ENCODE results near the gene AGAP3. TPM values are rescaled to one million over a fixed set of nuclear protein-coding genes. Genes with fewer than 3 reads are reported as not detected.

The AGAP3 gene
- polyA plus RNA-seq, 1 donor (not counting 4 experiments of a cell fraction or from before 2014, with no cell fraction given) = 64.3 TPM

GRCh38 chr7:151083824-151084160 lies 2.5 kb upstream of the AGAP3 start:
- no peak for FAIRE-seq
- Histone ChIP-seq H3K9me1 (ENCODE audit: control insufficient read depth, extremely low read depth, insufficient read depth, low read length) (no peaks in the 10 kb centered on the region), H3K27ac (ENCODE audit: control insufficient read depth, insufficient read depth, low read length) (no peak overlapping the region), H3K4me1 (ENCODE audit: control insufficient read depth, extremely low read depth, insufficient read depth, low read length) (peaks cover 37% of the 10 kb centered on the region), H3K9ac (ENCODE audit: control insufficient read depth, extremely low read depth, insufficient read depth, low read length) (peak overlapping the region; percentile 18), H2AFZ (ENCODE audit: control insufficient read depth, low read length) (peak overlapping the region; percentile 73), H3K27me3 (ENCODE audit: control insufficient read depth, extremely low read depth, insufficient read depth, low read length) (no peaks in the 10 kb centered on the region), H3K4me3 (ENCODE audit: control insufficient read depth in 2 of 3, extremely low read depth in 1 of 3, insufficient read depth in 2 of 3, low read depth in 1 of 3, low read length in 3 of 3) (peak overlapping the region; percentile 68 to 82 (median 79)), H4K20me1 (ENCODE audit: control insufficient read depth, extremely low read depth, insufficient read depth, low read length) (no peaks in the 10 kb centered on the region), H3K4me2 (ENCODE audit: control insufficient read depth, extremely low read depth, insufficient read depth, low read depth, low read length) (peak overlapping the region; percentile 70), H3K9me3 (ENCODE audit: control insufficient read depth, low read depth, low read length) (no peaks in the 10 kb centered on the region), H3K36me3 (ENCODE audit: control insufficient read depth in 2 of 2, extremely low read depth in 1 of 2, insufficient read depth in 2 of 2, low read length in 2 of 2) (peaks cover 2% of the 10 kb centered on the region in 2 experiments), H3K79me2 (ENCODE audit: control insufficient read depth, insufficient read depth, low read length) (peaks cover 47% of the 10 kb centered on the region)
- no peak for DNase-seq (ENCODE audit: low read depth, low spot score)
- dilution Hi-C loops (cut with MboI; ENCODE audit: extremely low pct_ligation_motif_present, low sequenced_read_pairs) = no loop called here
- TF ChIP-seq CTCF (optimal IDR thresholded peaks at IDR 0.05 in 1 of 3, IDR thresholded peaks at IDR 0.05 in 1 of 3, conservative IDR thresholded peaks at IDR 0.05 in 1 of 3; ENCODE audit: extremely low read depth in 1 of 3, insufficient read depth in 2 of 3, low read length in 3 of 3) (no peak), EZH2 (IDR thresholded peaks at IDR 0.05; ENCODE audit: low read length) (no peak)

GRCh38 chr7:151085329-151085690 lies 965 bp upstream of the AGAP3 start:
- Histone ChIP-seq H3K4me2 (ENCODE audit: control insufficient read depth, extremely low read depth, insufficient read depth, low read depth, low read length) (no peak overlapping the region), H3K4me3 (ENCODE audit: control insufficient read depth in 2 of 3, extremely low read depth in 1 of 3, insufficient read depth in 2 of 3, low read depth in 1 of 3, low read length in 3 of 3) (no peak overlapping the region), H3K27me3 (ENCODE audit: control insufficient read depth, extremely low read depth, insufficient read depth, low read length) (no peaks in the 10 kb centered on the region), H3K9me3 (ENCODE audit: control insufficient read depth, low read depth, low read length) (no peaks in the 10 kb centered on the region), H4K20me1 (ENCODE audit: control insufficient read depth, extremely low read depth, insufficient read depth, low read length) (no peaks in the 10 kb centered on the region), H3K4me1 (ENCODE audit: control insufficient read depth, extremely low read depth, insufficient read depth, low read length) (peaks cover 40% of the 10 kb centered on the region), H3K27ac (ENCODE audit: control insufficient read depth, insufficient read depth, low read length) (no peak overlapping the region), H2AFZ (ENCODE audit: control insufficient read depth, low read length) (no peak overlapping the region), H3K79me2 (ENCODE audit: control insufficient read depth, insufficient read depth, low read length) (peaks cover 47% of the 10 kb centered on the region), H3K9ac (ENCODE audit: control insufficient read depth, extremely low read depth, insufficient read depth, low read length) (no peak overlapping the region), H3K9me1 (ENCODE audit: control insufficient read depth, extremely low read depth, insufficient read depth, low read length) (no peaks in the 10 kb centered on the region), H3K36me3 (ENCODE audit: control insufficient read depth in 2 of 2, extremely low read depth in 1 of 2, insufficient read depth in 2 of 2, low read length in 2 of 2) (peaks cover 0 to 2% of the 10 kb centered on the region in 2 experiments)
- no peak for TF ChIP-seq CTCF (optimal IDR thresholded peaks at IDR 0.05 in 1 of 3, IDR thresholded peaks at IDR 0.05 in 1 of 3, conservative IDR thresholded peaks at IDR 0.05 in 1 of 3; ENCODE audit: extremely low read depth in 1 of 3, insufficient read depth in 2 of 3, low read length in 3 of 3)
- TF ChIP-seq EZH2 (IDR thresholded peaks at IDR 0.05; ENCODE audit: low read length) = no peak
- FAIRE-seq (no peak), DNase-seq (ENCODE audit: low read depth, low spot score) (no peak)
- dilution Hi-C loops (cut with MboI; ENCODE audit: extremely low pct_ligation_motif_present, low sequenced_read_pairs) = no loop called here
